ENCODE measurements around the gene RPS28.
"Not testable (repeated sequence)": the region's sequence is repeated elsewhere in the genome, so short reads cannot be mapped to it uniquely, and the experiment has no call there.

Gene RPS28

GRCh38 chr19:8321067-8321985, at the start of gene RPS28, which contains the start of gene NDUFA7:
Gene RPS28 (plus strand): TSS chr19:8321496. CDS start chr19:8321531, 35 bp downstream.
Gene NDUFA7 (minus strand): TSS chr19:8321375. CDS start chr19:8321358, 17 bp downstream.
- peak; percentile 96 for DNase-seq

- DNase-seq, result not testable (repeated sequence)
Observed at GRCh38 chr19:8276508-8276907, 44.8 kb upstream of the RPS28 start.

GRCh38 chr19:8291337-8291736, 30.0 kb upstream of the RPS28 start:
- not testable (repeated sequence) for DNase-seq

GRCh38 chr19:8302357-8302691, 19.0 kb upstream of the RPS28 start:
- DNase-seq, result no peak

- no peak for DNase-seq
Observed at GRCh38 chr19:8302734-8303133, 18.6 kb upstream of the RPS28 start.

GRCh38 chr19:8304841-8305621, 16.3 kb upstream of the RPS28 start:
- no peak for DNase-seq

GRCh38 chr19:8305798-8306197, 15.5 kb upstream of the RPS28 start:
- no peak for DNase-seq

GRCh38 chr19:8306235-8307054, 14.9 kb upstream of the RPS28 start:
- no peak for DNase-seq

- no peak for DNase-seq
Observed at GRCh38 chr19:8307400-8307964, 13.8 kb upstream of the RPS28 start.

- DNase-seq, result peak; percentile 89
Observed at GRCh38 chr19:8307965-8308866, 13.1 kb upstream of the RPS28 start, which contains the start of gene CD320. Gene CD320 (minus strand): TSS chr19:8308358. CDS start chr19:8308290, 68 bp downstream.

GRCh38 chr19:8308891-8309291, 12.4 kb upstream of the RPS28 start:
- DNase-seq, result no peak

GRCh38 chr19:8310342-8311055, 10.8 kb upstream of the RPS28 start:
- DNase-seq, result peak; percentile 62

GRCh38 chr19:8311461-8312260, 9.6 kb upstream of the RPS28 start:
- no peak for DNase-seq

- DNase-seq, result not testable (repeated sequence)
Observed at GRCh38 chr19:8314981-8315640, 6.2 kb upstream of the RPS28 start.

- no peak for DNase-seq
Observed at GRCh38 chr19:8316351-8317125, 4.8 kb upstream of the RPS28 start.

GRCh38 chr19:8318835-8319234, 2.5 kb upstream of the RPS28 start:
- peak; percentile 59 for DNase-seq

- no peak for DNase-seq
Observed at GRCh38 chr19:8319807-8320520, 1.3 kb upstream of the RPS28 start.
